Osteocyte (in vitro differentiated cells): Measurements from ENCODE around the gene CMSS1. TPM values are rescaled to one million over a fixed set of nuclear protein-coding genes. Genes with fewer than 3 reads are reported as not detected.

Experiments used
- DNase-seq: peaks from one replicate; pipeline ENCODE4 v3.0.0; 2021; ENCODE audit warnings: mixed read lengths; ENCODE audit not compliant: unreplicated experiment; ENCODE audit errors: extremely low spot score
- H3K27ac Mint-ChIP-seq: one replicate; pipeline ENCODE4 v1.8.0; 2021; ENCODE audit warnings: mild to moderate bottlenecking, mixed read lengths; ENCODE audit not compliant: unreplicated experiment
- H3K27me3 Mint-ChIP-seq: one replicate; pipeline ENCODE4 v1.8.0; 2021; ENCODE audit warnings: mixed read lengths; ENCODE audit not compliant: unreplicated experiment
- H3K36me3 Mint-ChIP-seq: one replicate; pipeline ENCODE4 v1.8.0; 2021; ENCODE audit warnings: mixed read lengths; ENCODE audit not compliant: unreplicated experiment
- H3K4me1 Mint-ChIP-seq: one replicate; pipeline ENCODE4 v1.8.0; 2021; ENCODE audit warnings: mixed read lengths; ENCODE audit not compliant: unreplicated experiment
- H3K4me3 Mint-ChIP-seq: one replicate; pipeline ENCODE4 v1.8.0; 2021; ENCODE audit warnings: mild to moderate bottlenecking, moderate library complexity, mixed read lengths; ENCODE audit not compliant: unreplicated experiment
- H3K9me3 Mint-ChIP-seq: one replicate; pipeline ENCODE4 v1.8.0; 2021; ENCODE audit warnings: mixed read lengths; ENCODE audit not compliant: unreplicated experiment
- CTCF ChIP-seq: fragments of 200-600 bp; sonication (generic); IDR thresholded peaks from 2 replicates; pipeline ENCODE4 v1.5.0; 2021; ENCODE audit warnings: antibody characterized with exemption, mild to moderate bottlenecking, moderate library complexity
- total RNA-seq: library from RNA; stranded (reverse); gene quantifications from 2 replicates; pipeline ENCODE4 v1.2.1, GENCODE V29; 2021

CMSS1 gene
- total RNA-seq, 1 donor from 2014 or later: 38.5 TPM

DNA sequence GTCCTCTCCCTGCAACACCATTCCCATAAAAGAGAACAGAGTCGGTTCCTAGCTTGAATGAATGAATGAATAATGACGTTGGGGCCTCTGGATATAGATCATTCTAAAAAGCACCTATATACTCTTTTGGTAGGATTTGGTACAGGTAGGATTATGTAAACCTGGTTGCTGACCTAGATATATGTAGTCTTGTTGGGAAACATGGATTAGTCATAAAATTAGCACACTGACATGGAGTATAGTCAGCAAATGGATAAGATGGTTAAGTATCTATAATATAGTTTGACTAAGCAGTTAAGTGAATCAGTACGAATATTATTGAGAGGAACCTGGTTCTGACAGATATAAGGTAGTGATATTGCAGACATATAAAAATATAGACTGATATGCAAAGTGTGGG, 154.1 kb downstream of the CMSS1 start:
- Mint-ChIP-seq H3K4me3 (no peak overlapping the region), H3K4me1 (peaks cover 9% of the 10 kb centered on the region), H3K36me3 (peaks cover 3% of the 10 kb centered on the region), H3K27me3 (no peaks in the 10 kb centered on the region), H3K27ac (no peak overlapping the region), H3K9me3 (peaks cover 2% of the 10 kb centered on the region)
- no peak for TF ChIP-seq CTCF
- no peak for DNase-seq

DNA sequence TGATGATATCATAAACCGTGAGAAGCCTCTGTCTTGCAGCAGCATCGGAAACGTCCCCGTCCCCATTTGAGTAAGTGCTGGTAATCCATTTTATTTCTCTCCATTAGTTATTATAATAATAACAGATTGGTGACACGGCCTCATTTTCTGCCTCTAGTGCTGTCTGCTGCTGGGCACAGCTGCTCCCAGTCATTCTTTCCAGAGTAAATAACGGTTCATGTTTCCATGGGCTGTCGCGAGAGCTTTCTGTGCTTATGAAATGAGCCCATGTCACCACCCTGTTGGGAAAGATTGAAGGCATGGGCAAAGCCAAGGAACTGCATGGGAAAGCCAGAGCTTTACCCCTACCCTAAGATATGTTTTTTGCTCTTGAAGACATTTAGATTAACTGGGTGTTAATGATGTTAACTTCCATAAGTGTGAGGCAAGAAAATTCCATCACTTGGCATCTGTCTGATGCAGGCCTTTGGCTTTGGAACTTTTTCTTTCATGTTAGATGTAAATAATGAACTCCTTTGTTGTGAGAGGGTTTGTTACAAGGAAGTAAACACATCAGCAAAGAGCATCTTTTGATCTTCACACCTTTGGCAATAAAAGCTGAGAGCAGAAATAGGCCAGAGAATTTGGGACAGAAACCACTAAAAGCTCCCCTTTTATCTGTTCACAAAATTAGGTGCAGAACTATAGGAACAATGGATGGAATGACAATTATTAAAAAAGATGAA, 154.9 kb downstream of the CMSS1 start:
- Mint-ChIP-seq H3K4me1 (peaks cover 4% of the 10 kb centered on the region), H3K4me3 (no peak overlapping the region), H3K27ac (no peak overlapping the region), H3K9me3 (peaks cover 9% of the 10 kb centered on the region), H3K36me3 (peaks cover 6% of the 10 kb centered on the region), H3K27me3 (no peaks in the 10 kb centered on the region)
- no peak for TF ChIP-seq CTCF
- no peak for DNase-seq

GRCh38 chr3:99974989-99975388, 157.3 kb downstream of the CMSS1 start:
- Mint-ChIP-seq H3K27ac (no peak overlapping the region), H3K27me3 (no peaks in the 10 kb centered on the region), H3K4me3 (no peak overlapping the region), H3K9me3 (peaks cover 9% of the 10 kb centered on the region), H3K4me1 (peaks cover 4% of the 10 kb centered on the region), H3K36me3 (peaks cover 6% of the 10 kb centered on the region)
- no peak for DNase-seq
- TF ChIP-seq CTCF: no peak

GRCh38 chr3:99976584-99976983, 158.9 kb downstream of the CMSS1 start:
- Mint-ChIP-seq H3K27me3 (no peaks in the 10 kb centered on the region), H3K4me1 (peaks cover 4% of the 10 kb centered on the region), H3K27ac (no peak overlapping the region), H3K36me3 (peaks cover 6% of the 10 kb centered on the region), H3K9me3 (peaks cover 9% of the 10 kb centered on the region), H3K4me3 (no peak overlapping the region)
- DNase-seq: no peak
- TF ChIP-seq CTCF: no peak

DNA sequence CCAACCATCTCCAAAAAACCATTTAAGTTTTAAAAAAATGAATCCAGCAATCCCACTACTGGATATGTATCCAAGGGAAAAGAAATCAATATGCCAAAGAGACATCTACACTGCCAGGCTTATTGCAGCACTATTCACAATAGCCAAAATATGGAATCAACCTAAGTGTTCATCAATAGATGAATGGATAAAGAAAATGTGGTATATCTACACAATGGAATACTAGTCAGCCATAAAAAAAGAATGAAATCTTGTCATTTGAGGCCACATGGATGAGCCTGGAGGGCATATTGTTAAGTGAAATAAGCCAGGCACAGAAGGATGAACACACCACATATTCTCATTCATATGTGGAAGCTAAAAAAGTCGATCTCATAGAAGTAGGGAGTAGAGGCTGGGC, 160.6 kb downstream of the CMSS1 start:
- H3K4me1 Mint-ChIP-seq: no peaks in the 10 kb centered on the region
- no peak overlapping the region for H3K4me3 Mint-ChIP-seq
- no peak overlapping the region for H3K27ac Mint-ChIP-seq
- H3K27me3 Mint-ChIP-seq: no peaks in the 10 kb centered on the region
- DNase-seq: no peak
- H3K9me3 Mint-ChIP-seq: peaks cover 9% of the 10 kb centered on the region
- TF ChIP-seq CTCF: no peak
- H3K36me3 Mint-ChIP-seq: peaks cover 6% of the 10 kb centered on the region
